IPS-NIHi7 (cell line): ENCODE data around the gene TLX1.
"Not testable (repeated sequence)": the region's sequence is repeated elsewhere in the genome, so short reads cannot be mapped to it uniquely, and the experiment has no call there.

Source experiments
- DNase-seq: peaks from one replicate; pipeline ENCODE4 v3.0.0; 2012; ENCODE audit warnings: mixed read lengths; ENCODE audit errors: extremely low spot score

TLX1 gene

GRCh38 chr10:101152316-101152715 lies 21.2 kb downstream of the TLX1 start:
- DNase-seq, result no peak

- not testable (repeated sequence) for DNase-seq
Measured at GRCh38 chr10:101154506-101154905, 23.4 kb downstream of the TLX1 start.

- no peak for DNase-seq
Measured at GRCh38 chr10:101155896-101156295, 24.8 kb downstream of the TLX1 start.

- DNase-seq, result no peak
Measured at GRCh38 chr10:101157756-101158458, 26.8 kb downstream of the TLX1 start.

GRCh38 chr10:101158459-101159058 lies 27.5 kb downstream of the TLX1 start:
- DNase-seq, result no peak

GRCh38 chr10:101161494-101162299 lies 30.6 kb downstream of the TLX1 start:
- DNase-seq, result peak; percentile 93

- no peak for DNase-seq
Measured at GRCh38 chr10:101162677-101163076, 31.6 kb downstream of the TLX1 start.

- DNase-seq, result no peak
Measured at GRCh38 chr10:101164020-101164419, 32.9 kb downstream of the TLX1 start.

GRCh38 chr10:101165736-101166135 lies 34.6 kb downstream of the TLX1 start:
- DNase-seq, result no peak

GRCh38 chr10:101166430-101166829 lies 35.3 kb downstream of the TLX1 start:
- no peak for DNase-seq

- no peak for DNase-seq
Measured at GRCh38 chr10:101172741-101173140, 41.6 kb downstream of the TLX1 start.

GRCh38 chr10:101174319-101174718 lies 43.2 kb downstream of the TLX1 start:
- DNase-seq, result no peak

- no peak for DNase-seq
Measured at GRCh38 chr10:101176577-101176976, 45.5 kb downstream of the TLX1 start.

GRCh38 chr10:101182936-101183335 lies 51.8 kb downstream of the TLX1 start:
- DNase-seq, result peak; percentile 60

GRCh38 chr10:101183458-101184183 lies 52.5 kb downstream of the TLX1 start:
- no peak for DNase-seq
